Neuronal stem cell (in vitro differentiated cells): ENCODE data around the gene IGFN1.

Experiments used
- DNase-seq: peaks from one replicate; pipeline ENCODE4 v3.0.0-alpha.2; 2013; ENCODE audit warnings: low spot score
- H2AFZ ChIP-seq: one replicate; pipeline ENCODE4 v1.6.1; 2013; ENCODE audit warnings: mild to moderate bottlenecking, low read length, inconsistent platforms
- H2AK5ac ChIP-seq: 2 replicates; pipeline ENCODE4 v1.6.1; 2013; ENCODE audit warnings: low read depth, mild to moderate bottlenecking, inconsistent platforms, low read length, moderate library complexity, mixed read lengths
- H2BK120ac ChIP-seq: 2 replicates; pipeline ENCODE4 v1.6.1; 2013; ENCODE audit warnings: low read depth, mild to moderate bottlenecking, inconsistent platforms, low read length, moderate library complexity, mixed read lengths
- H2BK12ac ChIP-seq: one replicate; pipeline ENCODE4 v1.6.1; 2013; ENCODE audit warnings: low read length, inconsistent platforms
- H2BK15ac ChIP-seq: 2 replicates; pipeline ENCODE4 v1.6.1; 2013; ENCODE audit warnings: mild to moderate bottlenecking, low read length, inconsistent platforms, mixed read lengths
- H2BK5ac ChIP-seq: one replicate; pipeline ENCODE4 v1.6.1; 2013; ENCODE audit warnings: inconsistent platforms, mild to moderate bottlenecking, low read length, moderate library complexity
- H3K14ac ChIP-seq: one replicate; pipeline ENCODE4 v1.6.1; 2013; ENCODE audit warnings: low read length, inconsistent platforms
- H3K18ac ChIP-seq: 2 replicates; pipeline ENCODE4 v1.6.1; 2013; ENCODE audit warnings: low read length, inconsistent platforms
- H3K23ac ChIP-seq: 2 replicates; pipeline ENCODE4 v1.6.1; 2013; ENCODE audit warnings: low read depth, mild to moderate bottlenecking, mixed read lengths, low read length, inconsistent platforms; ENCODE audit not compliant: poor library complexity
- H3K27ac ChIP-seq: replicated peaks from 3 replicates; pipeline ENCODE4 v1.5.1; 2013; ENCODE audit warnings: low read length, inconsistent platforms
- H3K27me3 ChIP-seq, 3 experiments: 2 replicates each; pipeline ENCODE4 v1.6.1; 2013; ENCODE audit warnings: low read length in 3 of 3, mild to moderate bottlenecking in 2 of 3, inconsistent platforms in 1 of 3, low read depth in 1 of 3, mixed read lengths in 1 of 3, moderate library complexity in 1 of 3; ENCODE audit not compliant: control insufficient read depth in 3 of 3, insufficient read depth in 3 of 3
- H3K36me3 ChIP-seq, 2 donors: replicated peaks in 1 of 2; 2 replicates each; pipeline ENCODE4 v1.6.1; 2013; ENCODE audit warnings: low read length in 2 of 2; ENCODE audit not compliant: control insufficient read depth in 2 of 2, insufficient read depth in 2 of 2
- H3K4ac ChIP-seq: 2 replicates; pipeline ENCODE4 v1.6.1; 2013; ENCODE audit warnings: inconsistent platforms, mild to moderate bottlenecking, low read length, moderate library complexity
- H3K4me1 ChIP-seq, 2 donors: 1 replicate in 1 of 2; 2 replicates in 1 of 2; pipeline ENCODE4 v1.6.1; 2013; ENCODE audit warnings: low read length in 2 of 2, low read depth in 1 of 2; ENCODE audit not compliant: control insufficient read depth in 2 of 2, insufficient read depth in 1 of 2
- H3K4me2 ChIP-seq: one replicate; pipeline ENCODE4 v1.6.1; 2013; ENCODE audit warnings: mild to moderate bottlenecking, low read length, inconsistent platforms; ENCODE audit not compliant: insufficient read depth, poor library complexity, severe bottlenecking
- H3K4me3 ChIP-seq, 2 donors: 2 replicates each; pipeline ENCODE4 v1.5.1; 2013; ENCODE audit warnings: low read length in 2 of 2, mild to moderate bottlenecking in 2 of 2, inconsistent platforms in 1 of 2, moderate library complexity in 1 of 2
- H3K79me1 ChIP-seq: one replicate; pipeline ENCODE4 v1.6.1; 2013; ENCODE audit warnings: low read depth, mild to moderate bottlenecking, inconsistent platforms, low read length, moderate library complexity
- H3K9ac ChIP-seq: one replicate; pipeline ENCODE4 v1.6.1; 2013; ENCODE audit warnings: mild to moderate bottlenecking, low read depth, low read length, inconsistent platforms; ENCODE audit not compliant: poor library complexity
- H3K9me3 ChIP-seq, 2 donors: replicated peaks in 1 of 2; 2 replicates each; pipeline versions ENCODE3 to v1.6.1; 2013; ENCODE audit warnings: low read length in 2 of 2, mild to moderate bottlenecking in 2 of 2, inconsistent platforms in 1 of 2, low read depth in 1 of 2, mixed read lengths in 1 of 2, moderate library complexity in 1 of 2; ENCODE audit not compliant: control insufficient read depth in 2 of 2, insufficient read depth in 1 of 2
- H4K8ac ChIP-seq: one replicate; pipeline ENCODE4 v1.6.1; 2013; ENCODE audit warnings: low read depth, mild to moderate bottlenecking, inconsistent platforms, low read length, moderate library complexity
- H4K91ac ChIP-seq: one replicate; pipeline ENCODE4 v1.6.1; 2013; ENCODE audit warnings: low read length, low read depth, mild to moderate bottlenecking, inconsistent platforms; ENCODE audit not compliant: poor library complexity
- WGBS, 2 donors: extraction: QIAGEN DNeasy Blood & Tissue Kit; methylation state at CpG; one replicate each; pipeline ENCODE4 v1.1.7; 2013; ENCODE audit warnings: missing lambda C conversion rate in 2 of 2, mixed read lengths in 1 of 2; ENCODE audit not compliant: insufficient read length in 2 of 2, insufficient replicate concordance in 1 of 2; ENCODE audit errors: extremely low coverage in 2 of 2; 5-methylcytosine and 5-hydroxymethylcytosine counted together

IGFN1 gene

GRCh38 chr1:201266774-201267173 lies 76.2 kb downstream of the IGFN1 start:
- no peak overlapping the region for H2BK5ac ChIP-seq
- no peak overlapping the region for H3K4me3 ChIP-seq
- DNase-seq = no peak
- no peak overlapping the region for H3K18ac ChIP-seq
- H2AK5ac ChIP-seq = no peak overlapping the region
- H3K4me1 ChIP-seq = peaks cover 0 to 4% of the 10 kb centered on the region in 2 donors
- no peak overlapping the region for H3K27ac ChIP-seq
- H4K8ac ChIP-seq = no peak overlapping the region
- no peak overlapping the region for H3K23ac ChIP-seq
- no peaks in the 10 kb centered on the region for H3K79me1 ChIP-seq
- no peak overlapping the region for H2BK12ac ChIP-seq
- H3K14ac ChIP-seq = no peak overlapping the region
- H3K4me2 ChIP-seq = no peak overlapping the region
- no peak overlapping the region for H3K9ac ChIP-seq
- no CpG with 5 or more reads among the region's 3 CpGs for WGBS, 2 donors
- H3K4ac ChIP-seq = no peak overlapping the region
- H3K36me3 ChIP-seq = no peaks in the 10 kb centered on the region
- no peak overlapping the region for H2AFZ ChIP-seq
- no peak overlapping the region for H2BK15ac ChIP-seq
- H2BK120ac ChIP-seq = no peak overlapping the region
- H3K9me3 ChIP-seq = no peaks in the 10 kb centered on the region
- no peak overlapping the region for H4K91ac ChIP-seq
- peaks cover 0 to 37% (median 0%) of the 10 kb centered on the region in 3 experiments for H3K27me3 ChIP-seq

- no peak overlapping the region for H4K91ac ChIP-seq
- no peak overlapping the region for H3K14ac ChIP-seq
- no peak overlapping the region for H2BK15ac ChIP-seq
- no peak overlapping the region for H2BK120ac ChIP-seq
- H3K27ac ChIP-seq = no peak overlapping the region
- no CpG with 5 or more reads among the region's 14 CpGs for WGBS, 2 donors
- peaks cover 0 to 4% of the 10 kb centered on the region in 2 donors for H3K4me1 ChIP-seq
- H2BK12ac ChIP-seq = no peak overlapping the region
- no peak overlapping the region for H4K8ac ChIP-seq
- no peak overlapping the region for H3K4me3 ChIP-seq
- no peak overlapping the region for H3K4me2 ChIP-seq
- H2BK5ac ChIP-seq = no peak overlapping the region
- no peak overlapping the region for H2AFZ ChIP-seq
- no peak overlapping the region for H3K18ac ChIP-seq
- H2AK5ac ChIP-seq = no peak overlapping the region
- H3K4ac ChIP-seq = no peak overlapping the region
- no peaks in the 10 kb centered on the region for H3K79me1 ChIP-seq
- no peak for DNase-seq
- H3K9me3 ChIP-seq = no peaks in the 10 kb centered on the region
- H3K9ac ChIP-seq = no peak overlapping the region
- H3K27me3 ChIP-seq = peaks cover 0 to 30% (median 0%) of the 10 kb centered on the region in 3 experiments
- no peak overlapping the region for H3K23ac ChIP-seq
- H3K36me3 ChIP-seq = no peaks in the 10 kb centered on the region
These were observed 77.0 kb downstream of the IGFN1 start for GRCh38 chr1:201267481-201268229.

DNA sequence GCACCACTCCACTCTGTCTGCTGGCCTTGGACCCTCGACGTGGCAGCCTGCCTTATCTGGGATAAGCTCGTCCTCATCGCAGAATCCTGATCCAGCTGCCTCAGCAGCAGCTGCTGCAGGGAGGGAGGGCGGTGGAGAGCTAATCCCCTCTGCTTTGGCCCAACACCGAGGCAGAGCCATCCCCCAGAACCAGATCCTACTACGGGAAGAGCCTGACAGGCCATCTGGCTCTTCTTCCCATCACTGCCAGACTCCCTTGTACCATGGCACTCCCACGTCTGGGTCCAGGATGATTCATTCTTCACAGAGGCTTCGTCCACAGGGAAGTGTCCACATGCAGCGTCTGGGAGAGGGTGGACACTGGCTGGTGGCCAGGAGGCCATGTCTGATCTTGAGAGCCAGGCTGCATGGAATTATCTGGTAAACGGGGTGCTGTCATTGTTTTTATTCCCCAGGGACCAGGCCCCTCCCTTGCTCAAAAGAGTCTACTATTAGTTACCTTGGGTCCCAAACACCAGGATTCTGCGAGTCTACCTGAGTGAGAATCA lies 78.1 kb downstream of the IGFN1 start:
- Histone ChIP-seq H3K27me3 (peaks cover 0 to 30% (median 0%) of the 10 kb centered on the region in 3 experiments), H3K4me2 (no peak overlapping the region), H3K4me3 (no peak overlapping the region), H2AFZ (no peak overlapping the region), H3K4me1 (peaks cover 0 to 6% of the 10 kb centered on the region in 2 donors), H3K23ac (no peak overlapping the region), H2BK12ac (no peak overlapping the region), H2BK5ac (no peak overlapping the region), H3K14ac (no peak overlapping the region), H3K9me3 (no peaks in the 10 kb centered on the region), H4K91ac (no peak overlapping the region), H2BK15ac (no peak overlapping the region), H3K18ac (no peak overlapping the region), H4K8ac (no peak overlapping the region), H2BK120ac (no peak overlapping the region), H3K79me1 (no peaks in the 10 kb centered on the region), H3K27ac (no peak overlapping the region), H3K36me3 (no peaks in the 10 kb centered on the region), H3K4ac (no peak overlapping the region), H2AK5ac (no peak overlapping the region), H3K9ac (no peak overlapping the region)
- no CpG with 5 or more reads among the region's 12 CpGs for WGBS, 2 donors
- no peak for DNase-seq

DNA sequence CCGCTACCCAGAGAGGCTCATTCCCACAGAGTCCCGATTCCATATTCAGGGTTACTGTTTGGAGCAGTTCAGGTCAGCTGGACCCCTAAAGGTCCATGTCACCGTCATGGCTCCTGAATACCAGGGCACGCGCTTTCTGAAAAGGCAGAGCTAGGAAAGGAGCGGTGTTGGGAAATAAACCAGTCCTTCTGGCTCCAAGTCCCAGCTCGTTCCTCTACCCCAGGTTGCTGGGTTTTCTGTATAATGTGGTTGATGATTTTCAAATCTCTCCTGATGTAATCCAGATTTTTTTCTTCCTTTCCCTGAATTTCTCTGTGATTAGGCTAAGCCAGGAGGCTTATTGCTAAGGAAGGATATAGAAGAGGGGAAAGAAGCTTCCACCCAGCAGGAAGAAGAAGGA lies 78.7 kb downstream of the IGFN1 start:
- no peak for DNase-seq
- H2AK5ac ChIP-seq = no peak overlapping the region
- WGBS, 2 donors = no CpG with 5 or more reads among the region's 7 CpGs

More for the DNA sequence above, 78.7 kb downstream of the IGFN1 start:
- Histone ChIP-seq H3K23ac (no peak overlapping the region), H2AFZ (no peak overlapping the region), H2BK120ac (no peak overlapping the region), H3K79me1 (no peaks in the 10 kb centered on the region), H3K4me3 (no peak overlapping the region), H3K36me3 (no peaks in the 10 kb centered on the region), H3K4me2 (no peak overlapping the region), H3K14ac (no peak overlapping the region), H2BK15ac (no peak overlapping the region), H2BK5ac (no peak overlapping the region), H2BK12ac (no peak overlapping the region), H3K9me3 (no peaks in the 10 kb centered on the region), H3K27ac (no peak overlapping the region), H3K9ac (no peak overlapping the region), H3K18ac (no peak overlapping the region), H4K8ac (no peak overlapping the region), H3K4ac (no peak overlapping the region), H3K27me3 (peaks cover 0 to 30% (median 0%) of the 10 kb centered on the region in 3 experiments), H4K91ac (no peak overlapping the region), H3K4me1 (peaks cover 0 to 6% of the 10 kb centered on the region in 2 donors)
